NCI-H2029 (cell line): Measurements from ENCODE around the gene CSTPP1.
"Not testable (repeated sequence)": the region's sequence is repeated elsewhere in the genome, so short reads cannot be mapped to it uniquely, and the experiment has no call there.

Experiments
- DNase-seq: peaks from one replicate; lab custom pipeline; 2025; lab: John Stamatoyannopoulos, UW

The CSTPP1 gene

DNA sequence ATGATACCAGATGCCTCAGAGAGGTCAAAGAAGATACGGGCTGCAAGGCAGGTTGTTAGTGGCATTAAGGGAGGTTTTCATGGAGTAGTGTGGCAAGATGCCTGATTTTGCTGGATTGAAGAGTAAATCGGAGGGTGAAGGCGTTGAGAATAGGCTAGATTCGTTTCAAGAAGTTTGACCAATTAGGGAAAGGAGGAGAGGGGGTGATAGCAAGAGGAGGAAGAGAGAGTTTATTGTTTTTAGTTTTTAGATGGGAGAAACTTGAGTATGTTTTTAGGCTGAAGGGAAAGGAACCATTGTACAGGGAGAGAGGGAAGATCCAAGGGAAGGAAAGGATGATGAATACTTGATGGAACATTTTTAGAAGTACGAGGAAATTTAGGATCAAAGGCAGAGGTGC lies 16.5 kb downstream of the CSTPP1 start:
- DNase-seq: no peak

DNA sequence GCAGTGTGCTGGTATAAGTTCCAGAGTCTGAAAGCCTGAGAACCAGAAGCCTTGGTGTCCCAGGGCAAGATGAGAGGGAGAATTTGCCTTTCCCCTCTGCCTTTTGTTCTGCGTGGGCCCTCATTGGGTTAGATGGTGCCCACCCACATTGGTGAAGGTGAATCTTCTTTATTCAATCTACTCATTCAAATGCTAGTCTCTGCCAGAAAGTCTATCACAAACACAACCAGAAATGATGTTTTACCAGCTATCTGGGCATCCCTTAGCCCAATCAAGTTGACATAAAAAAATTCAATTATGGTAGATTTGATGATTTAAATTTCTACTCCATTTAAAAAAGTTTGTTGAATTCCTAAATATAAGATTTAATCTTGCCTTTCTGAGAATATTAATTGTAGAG lies 22.2 kb downstream of the CSTPP1 start:
- no peak for DNase-seq

DNA sequence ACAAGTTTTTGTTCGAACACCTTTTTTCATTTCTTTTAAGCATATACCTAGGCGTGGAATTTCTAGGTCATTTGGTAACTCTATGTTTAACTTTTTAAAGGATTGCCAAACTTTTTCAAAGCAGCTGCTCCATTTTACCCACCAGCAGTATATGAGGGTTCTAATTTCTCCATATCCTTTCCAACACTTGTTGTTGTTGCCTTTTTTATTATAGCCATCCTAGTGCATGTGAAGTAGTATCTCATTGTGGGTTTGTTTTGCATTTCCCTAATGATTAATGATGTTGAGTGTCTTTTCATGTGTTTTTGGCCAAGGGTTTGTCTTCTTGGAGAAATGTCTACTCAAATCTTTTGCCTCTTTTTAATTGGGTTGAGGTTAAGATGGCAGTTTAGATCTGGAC lies 24.5 kb downstream of the CSTPP1 start:
- no peak for DNase-seq

DNA sequence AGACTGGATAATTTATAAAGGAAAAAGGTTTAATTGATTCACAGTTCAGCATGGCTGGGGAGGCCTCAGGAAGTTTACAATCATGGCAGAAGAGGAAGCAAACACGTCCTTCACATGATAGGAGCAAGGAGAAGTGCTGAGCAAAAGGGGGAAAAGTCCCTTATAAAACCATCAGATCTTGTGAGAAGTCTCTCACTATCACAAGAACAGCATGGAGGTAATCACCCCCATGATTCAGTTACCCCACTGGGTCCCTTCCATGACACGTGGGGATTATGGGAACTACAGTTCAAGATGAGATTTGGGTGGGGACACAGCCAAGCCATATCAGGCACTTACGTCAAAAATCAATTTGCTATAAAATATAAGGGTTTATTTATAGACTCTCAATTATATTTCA lies 25.3 kb downstream of the CSTPP1 start:
- not testable (repeated sequence) for DNase-seq

DNA sequence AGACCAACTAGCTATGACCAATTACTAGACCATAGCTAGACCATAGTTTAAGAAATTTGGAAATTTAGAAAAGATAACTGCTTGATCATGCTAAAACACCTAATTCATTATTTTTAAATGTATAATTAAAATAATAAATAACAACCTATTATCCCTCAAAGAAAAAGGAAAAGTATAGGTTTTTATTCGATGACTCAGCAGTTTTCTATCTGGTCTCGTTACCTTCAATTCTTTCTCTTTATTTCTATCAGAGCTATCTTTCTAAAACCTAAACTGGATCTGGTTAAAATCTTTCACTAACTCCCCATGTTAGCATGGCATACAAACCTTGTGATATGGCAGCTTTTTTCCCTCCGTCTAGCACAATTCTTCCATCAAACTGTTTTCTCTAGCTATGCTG lies 27.3 kb downstream of the CSTPP1 start:
- no peak for DNase-seq

DNA sequence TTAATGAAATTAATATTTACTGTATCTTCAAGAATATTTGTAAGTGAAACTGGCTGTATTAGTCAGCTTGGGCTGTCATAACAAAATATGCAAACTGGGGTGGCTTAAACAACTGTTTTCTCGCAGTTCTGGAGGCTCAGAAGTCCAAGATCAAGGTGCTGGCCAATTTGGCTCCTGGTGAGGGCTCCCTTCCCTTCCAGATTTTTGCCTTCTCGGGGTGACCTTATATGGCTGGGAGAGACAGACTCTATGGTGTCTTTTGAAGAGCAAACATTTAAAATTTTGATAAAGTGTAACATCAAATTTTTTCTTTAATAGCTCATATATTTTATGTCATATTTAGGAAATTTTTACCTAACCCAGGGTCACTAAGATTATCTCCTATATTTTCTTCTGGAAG lies 30.2 kb downstream of the CSTPP1 start:
- no peak for DNase-seq

DNA sequence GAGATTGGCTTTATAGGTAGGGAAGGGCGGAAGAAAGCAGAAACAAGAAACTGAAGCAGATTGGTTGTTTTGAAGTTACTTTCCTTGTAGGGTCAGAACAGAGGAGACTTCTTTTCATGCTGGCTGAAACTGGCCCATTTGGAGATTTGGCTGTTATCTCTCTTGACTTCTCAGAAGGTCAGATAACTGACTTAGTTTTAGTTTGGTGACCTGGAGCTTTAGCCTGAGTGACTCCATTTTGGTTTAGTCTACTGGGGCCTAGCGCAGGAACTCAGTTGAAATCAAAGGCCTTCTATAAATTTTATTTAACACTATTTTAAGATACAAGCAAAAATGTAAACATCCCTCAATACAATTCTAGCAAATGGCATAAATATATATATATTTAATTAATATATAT lies 31.4 kb downstream of the CSTPP1 start:
- DNase-seq: no peak

DNA sequence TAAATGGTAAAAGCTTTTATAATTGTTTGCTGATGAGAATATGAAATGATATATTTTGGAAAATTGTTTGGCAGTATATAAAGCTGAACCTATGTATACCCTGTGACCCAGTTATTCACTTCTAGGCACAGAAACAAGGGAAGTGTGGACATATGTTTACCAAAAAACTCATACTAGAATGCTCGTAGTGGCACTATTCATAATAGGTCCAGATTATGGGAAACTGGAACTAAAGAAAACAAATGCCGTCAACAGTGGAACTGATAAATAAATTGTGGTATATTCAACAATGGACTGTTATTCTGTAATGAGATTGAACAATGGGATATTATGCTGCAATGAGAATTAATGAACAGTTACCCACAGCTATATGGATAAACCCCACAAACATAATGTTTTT lies 32.8 kb downstream of the CSTPP1 start:
- no peak for DNase-seq

DNA sequence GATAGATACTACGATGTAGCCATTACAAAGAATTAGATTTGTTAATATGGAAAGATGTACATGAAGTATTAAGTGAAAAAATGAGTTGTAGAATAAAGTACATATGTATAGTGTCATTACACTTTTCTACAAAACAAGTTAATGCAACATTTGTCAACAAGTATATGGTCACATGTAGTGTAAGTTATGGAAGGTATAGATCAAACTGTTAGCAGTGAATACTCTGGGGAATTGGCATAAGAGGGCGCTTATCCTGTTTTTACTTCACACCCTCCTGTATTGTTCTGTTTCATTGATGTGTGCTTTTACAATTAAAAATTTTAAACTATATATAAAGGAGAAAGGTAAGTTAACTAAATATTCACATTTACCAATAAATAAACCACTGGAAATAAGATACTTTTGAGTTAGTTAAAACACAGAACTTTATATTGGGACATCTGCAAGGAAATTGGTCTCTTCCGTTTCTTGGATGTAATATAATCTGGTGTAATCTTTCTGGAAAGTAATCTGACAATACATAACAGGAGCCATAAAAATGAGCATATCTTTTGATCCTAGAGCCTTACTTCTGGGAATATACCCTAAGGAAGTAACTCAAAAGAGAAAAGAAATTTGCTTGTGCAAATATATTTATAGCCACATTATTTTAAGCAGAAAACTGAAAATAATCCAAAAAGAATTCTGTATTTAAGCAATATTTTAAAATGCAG lies 34.5 kb downstream of the CSTPP1 start:
- DNase-seq: no peak

DNA sequence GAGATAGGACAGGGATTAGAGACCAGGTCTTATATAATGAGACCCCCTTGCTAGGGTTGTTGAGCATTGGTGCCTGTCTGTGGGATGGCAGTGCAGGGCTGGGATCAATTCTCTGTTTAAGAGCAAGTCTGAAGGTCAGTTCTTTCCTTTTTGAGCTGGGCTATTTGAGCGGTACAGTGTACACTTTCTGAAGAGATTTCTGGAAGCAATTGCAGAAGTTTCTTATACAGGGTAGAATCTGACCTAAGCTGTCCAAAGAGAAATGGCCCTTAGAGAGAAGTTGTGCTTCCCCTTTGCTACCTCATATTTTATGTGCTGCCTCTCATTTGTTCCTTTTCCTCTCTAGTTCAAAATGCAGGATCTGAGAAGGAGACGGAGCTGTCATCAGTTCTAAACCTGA lies 35.8 kb downstream of the CSTPP1 start:
- DNase-seq: no peak

DNA sequence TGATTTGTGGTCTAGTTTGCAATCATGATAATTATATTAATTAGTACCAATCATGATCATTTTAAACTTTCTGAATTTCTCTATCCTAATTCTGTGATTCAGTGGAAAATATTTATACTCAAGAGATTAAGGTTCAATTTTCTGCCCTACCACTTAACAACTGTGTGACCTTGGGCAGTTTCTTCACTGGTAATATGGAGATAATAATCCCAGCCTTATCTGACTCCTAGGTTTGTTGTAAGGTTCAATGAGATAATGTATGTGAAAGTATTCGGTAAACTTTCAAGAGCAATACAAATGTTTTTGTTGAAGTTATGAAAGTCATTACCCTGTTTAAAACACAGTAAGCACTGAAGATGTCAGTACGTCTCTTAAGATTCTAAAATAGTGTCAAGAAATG lies 36.3 kb downstream of the CSTPP1 start:
- DNase-seq: no peak

DNA sequence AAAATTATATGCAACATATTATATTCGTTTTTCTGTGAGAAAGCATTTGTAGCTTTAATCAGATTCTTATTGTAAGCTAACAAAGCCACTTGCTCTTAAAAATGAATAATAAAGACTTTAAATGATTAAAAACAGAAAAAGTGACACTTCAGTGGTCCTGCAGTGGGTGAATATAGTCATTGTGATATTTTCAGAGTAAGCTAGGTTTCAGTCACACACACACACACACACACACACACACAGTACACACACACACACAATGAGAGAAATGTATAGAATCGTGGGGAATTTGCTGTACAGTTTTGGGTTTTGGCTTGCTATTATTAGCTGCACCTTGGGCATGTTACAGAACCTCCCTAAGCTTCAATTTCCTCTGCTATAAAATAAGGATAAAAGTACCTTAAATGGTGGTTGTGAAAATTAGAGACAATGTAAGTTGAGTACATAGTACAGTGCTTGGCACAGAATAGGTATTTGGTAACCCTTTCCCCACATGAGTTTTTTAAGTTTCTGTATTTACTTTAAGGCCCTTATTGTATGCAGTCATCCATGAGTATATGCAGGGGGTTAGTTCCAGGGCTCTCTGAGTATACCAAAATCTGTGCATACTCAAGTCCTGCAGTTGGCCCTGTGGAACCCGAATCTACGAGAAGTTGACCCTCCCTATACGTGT lies 39.8 kb downstream of the CSTPP1 start:
- DNase-seq: no peak

DNA sequence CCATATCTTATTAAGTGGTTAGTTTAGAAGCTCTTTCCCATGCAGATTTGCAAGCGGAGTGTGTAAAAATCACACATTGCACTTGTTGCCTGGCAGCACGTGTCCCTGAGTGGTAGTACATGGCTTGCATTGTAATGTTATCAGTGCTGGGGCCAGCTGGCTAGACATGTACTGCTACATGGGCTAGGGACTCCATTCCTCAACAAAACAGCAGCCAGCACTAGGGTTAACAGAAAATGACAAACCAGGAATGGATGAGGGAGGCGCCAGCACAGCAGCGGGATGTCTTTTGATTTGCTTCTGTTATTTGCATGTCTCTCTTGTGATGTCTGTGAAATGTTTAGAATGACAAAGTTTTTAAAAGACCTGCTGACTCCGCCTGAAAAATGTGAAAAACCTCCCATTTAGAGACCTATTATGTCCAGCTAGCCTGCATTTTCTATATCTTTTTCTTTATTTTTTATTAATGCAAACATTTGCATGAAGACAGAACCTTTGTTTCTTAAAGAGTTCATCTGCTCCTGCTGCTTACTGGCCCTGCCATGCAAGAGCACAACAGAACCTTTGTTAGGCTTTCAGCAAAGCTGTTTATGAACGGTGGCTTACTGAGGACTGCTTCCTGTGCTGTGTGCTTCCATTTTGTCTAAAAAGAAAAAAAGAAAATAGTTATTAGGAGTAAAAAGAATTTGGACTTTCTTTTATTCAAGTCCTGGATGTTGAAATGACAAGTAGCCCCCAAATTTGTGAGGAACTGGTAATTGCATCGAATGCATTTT lies 40.7 kb downstream of the CSTPP1 start:
- DNase-seq: no peak

DNA sequence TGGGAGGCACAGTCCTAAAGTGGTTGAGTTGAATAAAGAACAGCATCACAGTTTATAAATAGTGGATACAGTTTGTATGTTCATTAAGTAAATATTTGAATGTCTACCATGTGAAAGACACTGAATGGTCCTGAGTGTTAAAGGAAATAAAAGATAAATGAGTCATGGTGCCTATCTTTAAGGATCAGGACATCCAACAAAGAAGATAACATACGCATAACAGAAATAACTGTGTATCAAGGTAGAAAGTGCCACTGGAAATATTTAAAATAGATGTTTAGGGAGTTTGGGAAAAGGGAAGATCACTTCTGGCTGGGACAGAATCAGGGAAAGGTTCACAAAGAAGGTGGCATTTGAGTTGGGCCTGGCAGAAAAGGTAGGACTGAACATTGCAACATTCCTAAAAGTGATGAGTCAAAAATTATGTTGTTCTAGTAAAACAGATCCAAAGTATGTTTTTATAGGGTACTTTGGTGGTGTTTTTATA lies 41.5 kb downstream of the CSTPP1 start:
- DNase-seq: peak; percentile 58

DNA sequence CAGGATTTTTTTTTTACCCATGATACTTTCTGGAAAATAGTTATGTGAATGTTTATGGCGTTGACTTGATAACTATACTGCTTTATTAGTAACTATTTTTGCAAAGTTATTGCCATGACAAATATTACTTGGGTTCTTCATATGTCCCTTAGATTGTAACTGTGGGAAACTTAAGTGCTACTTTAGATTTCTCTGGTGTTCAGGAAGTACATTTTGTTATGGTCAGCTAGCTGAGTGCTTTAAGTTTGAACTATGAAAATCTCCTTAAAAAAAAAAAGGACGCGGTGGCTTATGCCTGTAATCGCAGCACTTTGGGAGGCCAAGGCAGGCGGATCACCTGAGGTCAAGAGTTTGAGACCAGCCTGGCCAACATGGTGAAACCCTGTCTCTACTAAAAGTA lies 42.8 kb downstream of the CSTPP1 start:
- no peak for DNase-seq

DNA sequence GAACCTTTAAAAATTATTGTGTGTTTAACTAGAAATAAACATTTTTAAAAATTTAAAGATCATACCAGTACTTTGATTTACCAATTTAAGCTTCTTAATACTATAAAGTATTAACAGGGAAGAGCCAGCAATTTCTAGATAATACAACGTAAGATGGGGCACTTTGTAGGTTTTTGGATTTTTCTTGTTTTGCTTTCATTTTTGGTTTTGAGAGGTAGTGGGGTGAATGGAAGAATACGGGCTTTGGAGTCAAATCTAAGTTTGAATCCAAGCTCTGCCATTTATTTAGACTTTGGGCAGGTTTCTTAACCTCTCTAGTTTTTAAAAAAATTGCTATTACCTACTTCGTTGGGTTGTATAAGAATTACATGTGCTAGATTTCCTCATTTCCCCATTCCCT lies 44.9 kb downstream of the CSTPP1 start:
- no peak for DNase-seq

DNA sequence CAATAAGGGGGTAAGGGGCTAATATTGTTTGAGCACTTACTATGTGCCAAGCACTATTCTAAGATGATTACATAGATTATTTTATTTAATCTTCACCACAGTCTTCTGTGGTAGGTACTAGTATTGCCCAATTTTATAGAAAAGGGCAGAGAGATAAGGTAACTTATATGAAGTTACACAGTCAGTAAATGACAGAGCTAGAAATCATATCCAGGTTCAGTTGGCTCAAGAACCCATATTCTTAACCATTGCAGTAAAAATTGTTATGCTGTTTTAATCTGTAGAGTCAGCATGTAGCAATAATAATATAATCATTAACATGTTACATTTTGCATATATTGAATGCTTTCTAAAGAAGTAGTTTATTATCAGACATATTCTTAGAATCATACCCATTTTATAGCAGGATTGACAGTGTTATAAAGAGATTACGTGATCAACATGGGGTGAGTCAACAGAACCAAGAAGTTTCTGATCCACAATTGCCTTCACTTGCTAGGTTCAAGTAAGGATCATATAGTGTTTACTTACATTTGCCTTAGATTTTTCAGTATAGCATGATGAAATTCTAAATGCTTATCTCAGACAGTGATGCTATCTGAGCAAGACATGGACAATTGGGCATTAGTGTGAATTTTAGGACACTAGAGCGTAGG lies 46.4 kb downstream of the CSTPP1 start:
- no peak for DNase-seq

DNA sequence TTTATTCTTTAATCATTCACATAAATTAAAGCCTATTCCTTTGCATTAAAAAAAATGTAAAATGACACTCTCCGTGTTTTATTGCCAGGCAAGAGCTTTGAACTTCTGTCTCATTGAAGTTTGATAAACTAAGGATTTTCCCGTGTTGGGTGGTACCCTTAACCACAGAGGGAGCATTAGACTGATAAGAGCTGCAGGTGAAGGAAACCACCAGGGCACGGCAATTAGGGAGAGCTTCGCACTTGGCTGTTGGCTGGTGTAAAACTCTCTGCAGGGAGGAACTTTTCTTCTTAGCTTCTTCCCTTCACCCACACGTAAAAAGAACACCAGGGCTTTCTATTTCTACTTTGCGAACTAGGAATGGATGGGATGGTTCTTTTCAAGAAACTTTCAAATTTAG lies 47.0 kb downstream of the CSTPP1 start:
- no peak for DNase-seq

DNA sequence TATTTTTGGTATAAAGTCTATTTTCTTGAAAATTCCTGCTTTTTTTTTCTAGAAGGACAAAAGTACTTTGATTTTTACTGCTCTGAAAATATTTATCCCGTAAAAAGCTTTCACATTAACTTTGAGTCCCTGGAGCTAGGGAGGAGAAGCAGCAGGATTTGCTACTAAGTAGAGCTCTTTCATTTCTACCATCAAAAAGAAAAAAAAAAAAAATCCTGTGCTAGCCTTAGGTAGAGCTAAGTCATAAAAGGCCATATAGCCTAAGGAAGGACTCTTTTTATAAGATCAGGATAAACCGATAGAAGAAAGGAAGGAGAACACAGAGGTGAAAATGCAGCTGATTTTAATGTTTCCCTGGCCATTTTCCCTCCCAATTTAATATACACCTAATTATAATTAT lies 48.0 kb downstream of the CSTPP1 start:
- no peak for DNase-seq

DNA sequence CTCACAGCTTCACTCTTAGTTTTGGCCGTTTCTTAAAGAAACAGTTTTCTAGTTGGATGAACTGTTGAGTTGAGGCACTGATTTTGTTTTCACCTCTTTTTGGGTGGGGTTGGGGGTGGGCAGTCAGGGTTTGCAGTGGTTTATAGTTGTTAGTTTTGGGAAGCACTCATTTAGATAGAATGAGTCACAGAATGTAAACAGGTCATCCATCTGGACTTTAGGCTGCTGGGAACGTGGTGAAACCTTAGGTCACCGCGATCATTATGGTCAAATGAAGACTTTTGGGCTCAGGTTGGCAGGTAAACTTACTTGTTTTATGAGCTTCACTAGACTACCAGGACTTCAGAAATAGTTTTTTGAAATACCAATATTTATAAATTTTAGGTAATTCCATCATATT lies 48.4 kb downstream of the CSTPP1 start:
- DNase-seq: no peak

DNA sequence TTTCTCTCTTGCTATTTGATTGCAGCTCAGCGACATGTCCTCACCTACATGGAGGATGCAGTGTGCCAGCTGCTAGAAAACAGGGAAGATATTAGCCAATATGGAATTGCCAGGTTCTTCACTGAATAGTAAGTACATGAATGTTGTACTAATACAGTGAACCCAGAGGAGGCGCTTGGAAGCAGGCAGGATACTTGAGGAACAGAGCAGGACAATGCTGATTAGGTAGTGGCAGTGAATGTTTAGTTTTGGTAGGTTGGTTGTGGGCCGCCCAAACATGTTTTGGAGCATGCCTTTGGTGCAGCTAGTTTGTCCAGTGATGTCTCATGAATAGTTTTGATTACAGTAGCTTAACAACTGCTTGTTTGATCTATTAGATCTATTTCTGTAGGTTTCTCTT lies 50.6 kb downstream of the CSTPP1 start:
- no peak for DNase-seq

DNA sequence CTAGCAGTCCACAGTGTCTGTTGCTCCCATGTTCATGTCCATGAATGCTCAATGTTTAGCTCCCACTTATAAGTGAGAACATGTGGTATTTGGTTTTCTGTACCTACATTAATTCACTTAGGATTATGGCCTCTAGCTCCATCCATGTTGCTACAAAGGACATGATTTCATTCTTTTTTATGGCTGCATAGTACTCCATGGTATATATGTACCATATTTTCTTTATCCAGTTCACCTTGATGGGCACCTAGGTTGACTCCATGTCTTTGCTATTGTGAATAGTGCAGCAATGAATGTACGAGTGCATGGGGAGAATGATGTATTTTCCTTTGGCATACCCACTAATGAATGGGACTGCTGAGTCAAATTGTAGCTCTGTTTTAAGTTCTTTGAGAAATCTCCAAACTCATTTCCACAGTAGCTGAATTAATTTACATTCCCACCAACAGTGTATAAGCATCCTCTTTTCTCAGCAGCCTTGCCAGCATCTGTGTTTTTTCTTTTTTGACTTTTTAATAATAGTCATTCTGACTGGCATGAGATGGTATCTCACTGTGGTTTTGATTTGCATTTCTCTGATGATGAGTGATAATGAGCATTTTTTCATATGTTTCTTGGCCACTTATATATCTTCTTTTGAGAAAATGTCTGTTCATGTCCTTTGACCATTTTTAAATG lies 53.4 kb downstream of the CSTPP1 start:
- DNase-seq: not testable (repeated sequence)
